Testis (tissue), 5 donors: ENCODE measurements around the gene FHOD1. TPM values are rescaled to one million over a fixed set of nuclear protein-coding genes. Genes with fewer than 3 reads are reported as not detected.

Experiments used
- DNase-seq: peaks from one replicate; pipeline ENCODE4 v3.0.0-alpha.2; 2019
- H3K27ac ChIP-seq, 2 donors: fragments of 200-600 bp; sonication (generic); one replicate each; pipeline ENCODE4 v1.5.1; 2019
- H3K27me3 ChIP-seq: fragments of 200-600 bp; sonication (generic); one replicate; pipeline ENCODE4 v1.5.1; 2019
- H3K36me3 ChIP-seq: fragments of 200-600 bp; sonication (generic); one replicate; pipeline ENCODE4 v1.5.1; 2017; ENCODE audit warnings: low read depth; ENCODE audit errors: missing control alignments
- H3K4me1 ChIP-seq: fragments of 200-600 bp; sonication (generic); one replicate; pipeline ENCODE4 v1.5.1; 2019
- H3K4me3 ChIP-seq, 2 donors: fragments of 200-600 bp; sonication (generic); one replicate each; pipeline ENCODE4 v1.5.1; 2017 to 2019
- H3K9me3 ChIP-seq: fragments of 200-600 bp; sonication (generic); one replicate; pipeline ENCODE4 v1.5.1; 2017
- CTCF ChIP-seq, 3 experiments: fragments of 450-650 bp in 2 of 3; fragments of 200-600 bp in 1 of 3; sonication (generic) in 1 of 3; IDR thresholded peaks; one replicate each; pipeline ENCODE4 v1.5.1; 2016 to 2019; ENCODE audit warnings: antibody characterized with exemption in 3 of 3, mild to moderate bottlenecking in 2 of 3, moderate library complexity in 1 of 3
- POLR2A ChIP-seq: fragments of 450-650 bp; IDR thresholded peaks from one replicate; pipeline ENCODE4 v1.6.1; 2017; ENCODE audit warnings: antibody characterized with exemption, mild to moderate bottlenecking, moderate library complexity
- WGBS, 2 donors: methylation state at CpG; one replicate each; pipeline ENCODE4 v1.1.5; 2018; 5-methylcytosine and 5-hydroxymethylcytosine counted together
- intact Hi-C: fragments of 100-400 bp; cut with DNase I; formaldehyde crosslinking; loops from one replicate; pipeline ENCODE4 v1.15.1; 2023; ENCODE audit warnings: low total_unique reads
- long read RNA-seq, 2 donors: transcript quantifications; one replicate each; lab custom pipeline, GENCODE V29; 2026
- polyA plus RNA-seq: library from polyadenylated mRNA; stranded (reverse); fragments of 350-450 nt; fragmentation: Illumina TruSeq; extraction: RNeasy Lipid Tissue Mini Kit (QIAGEN cat#74804); gene quantifications from one replicate; pipeline ENCODE4 v1.2.3, GENCODE V29; 2014; ENCODE audit warnings: low read depth, low replicate concordance; ENCODE audit not compliant: insufficient read depth
- total RNA-seq, 2 donors: library from RNA; depleted of rRNA; stranded (reverse); fragments of >200 nt; gene quantifications; one replicate each; pipeline ENCODE4 v1.2.3, GENCODE V29; 2016

FHOD1 gene
- total RNA-seq (10 to 100 TPM; 28.8 to 40.0 TPM), polyA plus RNA-seq (17.0 TPM)
- long read RNA-seq, donor 1, partial matches to known transcripts: 14 of 16 reads
- long read RNA-seq, donor 1, other reads (novel, unspliced or antisense): 0 of 16 reads
- long read RNA-seq, donor 2, partial matches to known transcripts: 6 of 6 reads
- long read RNA-seq, donor 2, other reads (novel, unspliced or antisense): 0 of 6 reads

GRCh38 chr16:67247192-67248072 is at the start of gene FHOD1:
TSS of gene FHOD1 (minus strand) at chr16:67247481. CDS start at chr16:67247410, 71 bp downstream.
- H3K9me3 ChIP-seq: no peaks in the 10 kb centered on the region
- H3K27ac ChIP-seq: peak within 1 kb of the TSS; percentile 68 to 87
- intact Hi-C loops: no loop called here
- DNase-seq: peak; percentile 98
- H3K27me3 ChIP-seq: no peaks in the 10 kb centered on the region
- peaks cover 29% of the 10 kb centered on the region for H3K4me1 ChIP-seq
- TF ChIP-seq CTCF (IDR thresholded peaks at IDR 0.05): peak in 1 of 3 experiments; percentile 24
- TF ChIP-seq POLR2A: peak; percentile 9
- no peaks in the 10 kb centered on the region for H3K36me3 ChIP-seq
- H3K4me3 ChIP-seq: peak within 1 kb of the TSS; percentile 74 to 76
- WGBS, 2 donors: 1 to 2% methylated on average over 17 to 60 of the region's 60 CpGs

- Histone ChIP-seq H3K4me1 (peaks cover 6% of the 10 kb centered on the region), H3K27ac (no peak overlapping the region), H3K36me3 (no peaks in the 10 kb centered on the region), H3K4me3 (no peak overlapping the region), H3K27me3 (no peaks in the 10 kb centered on the region), H3K9me3 (no peaks in the 10 kb centered on the region)
- no peak for DNase-seq
- intact Hi-C loops: no loop called here
- 94 to 97% methylated on average over 3 of the region's 3 CpGs for WGBS, 2 donors
- TF ChIP-seq POLR2A (no peak), CTCF (IDR thresholded peaks at IDR 0.05) (no peak)
Observed at GRCh38 chr16:67296420-67296819, 49.1 kb upstream of the FHOD1 start.

GRCh38 chr16:67294938-67295361 is 47.7 kb upstream of the FHOD1 start:
- H3K27me3 ChIP-seq: no peaks in the 10 kb centered on the region
- peaks cover 6% of the 10 kb centered on the region for H3K4me1 ChIP-seq
- no peak for TF ChIP-seq POLR2A
- H3K27ac ChIP-seq: no peak overlapping the region
- no peak for DNase-seq
- no peaks in the 10 kb centered on the region for H3K36me3 ChIP-seq
- WGBS, 2 donors: 34 to 42% methylated on average over 7 of the region's 7 CpGs
- intact Hi-C loops: no loop called here
- H3K4me3 ChIP-seq: no peak overlapping the region
- H3K9me3 ChIP-seq: no peaks in the 10 kb centered on the region

- H3K9me3 ChIP-seq: no peaks in the 10 kb centered on the region
- no peak for TF ChIP-seq POLR2A
- TF ChIP-seq CTCF (IDR thresholded peaks at IDR 0.05): no peak
- H3K36me3 ChIP-seq: no peaks in the 10 kb centered on the region
- WGBS, 2 donors: 93 to 96% methylated on average over 3 to 4 of the region's 4 CpGs
- DNase-seq: no peak
- H3K27ac ChIP-seq: no peak overlapping the region
- H3K27me3 ChIP-seq: no peaks in the 10 kb centered on the region
- H3K4me1 ChIP-seq: peaks cover 6% of the 10 kb centered on the region
- intact Hi-C loops: no loop called here
- H3K4me3 ChIP-seq: no peak overlapping the region
Observed at GRCh38 chr16:67294171-67294757, 47.0 kb upstream of the FHOD1 start.

- TF ChIP-seq POLR2A: no peak
- TF ChIP-seq CTCF (IDR thresholded peaks at IDR 0.05): no peak
- no peak for DNase-seq
- Histone ChIP-seq H3K4me3 (no peak overlapping the region), H3K36me3 (no peaks in the 10 kb centered on the region), H3K27ac (no peak overlapping the region), H3K9me3 (no peaks in the 10 kb centered on the region), H3K4me1 (peaks cover 6% of the 10 kb centered on the region), H3K27me3 (no peaks in the 10 kb centered on the region)
- intact Hi-C loops: no loop called here
- 80 to 84% methylated on average over 7 of the region's 7 CpGs for WGBS, 2 donors
Observed at GRCh38 chr16:67291461-67291860, 44.2 kb upstream of the FHOD1 start.
